ENCODE results near the gene LYPD3. TPM values are rescaled to one million over a fixed set of nuclear protein-coding genes. Genes with fewer than 3 reads are reported as not detected.

LYPD3 gene
- total and polyA plus RNA-seq, 10 of the 15 experiments (the other 5 are each of a cell fraction or from before 2014, with no cell fraction given) = 0.03 to 0.28 (median 0.12) TPM; not detected in 6

GRCh38 chr19:43461303-43461702 lies 4.1 kb downstream of the LYPD3 start:
- in situ Hi-C loops (cut with MboI) = no loop called here
- ChIA-PET POLR2A (no interaction called here), SMC1A (ENCODE audit: uncharacterized antibody, unreplicated experiment) (interaction anchor here (1.1 to 4.5 kb wide), 2 partner anchors 13 to 58 kb away, joined by 5 to 21 read pairs; no protein-coding TSS in a partner anchor), CTCF (interaction anchor here (2.1 to 2.4 kb wide), 2 partner anchors 14 to 43 kb away, joined by 7 to 11 read pairs; partner anchors contain the start of gene PHLDB3), RAD21 (ENCODE audit: unreplicated experiment) (interaction anchor here (0.7 to 1.0 kb wide), 2 partner anchors 14 to 43 kb away, joined by 3 read pairs; no protein-coding TSS in a partner anchor)
- Histone ChIP-seq H3K9ac (ENCODE audit: control insufficient read depth, insufficient read depth, low read length) (no peak overlapping the region), H3K4me1 (ENCODE audit: control insufficient read depth, insufficient read depth, low read length) (peaks cover 8% of the 10 kb centered on the region; the same call in 1 of the 2 replicates), H3K4me2 (ENCODE audit: control insufficient read depth, insufficient read depth) (no peak overlapping the region), H4K20me1 (ENCODE audit: control insufficient read depth, insufficient read depth) (no peaks in the 10 kb centered on the region), H3K9me3 (replicated peaks; ENCODE audit: control insufficient read depth, insufficient read depth, low read length) (no peaks in the 10 kb centered on the region), H3K4me3 (no peak overlapping the region), H3K79me2 (ENCODE audit: control insufficient read depth, insufficient read depth, low read length) (no peaks in the 10 kb centered on the region), H3K27ac (ENCODE audit: control insufficient read depth, insufficient read depth) (no peak overlapping the region), H3K36me3 (ENCODE audit: control insufficient read depth in 2 of 2, insufficient read depth in 2 of 2, low read length in 1 of 2) (no peaks in the 10 kb centered on the region), H3K27me3 (replicated peaks in 1 of 2; ENCODE audit: control insufficient read depth in 2 of 2, insufficient read depth in 2 of 2, low read length in 1 of 2) (no peaks in the 10 kb centered on the region), H2AFZ (ENCODE audit: control insufficient read depth, low read depth, low read length) (no peak overlapping the region)
- intact Hi-C loops (cut with micrococcal nuclease; ENCODE audit: unreplicated experiment) = loop anchor here (5.0 kb wide), 1 partner anchor 41 kb away; the partner anchor contains the start of gene PHLDB3
- 55% methylated on average over 12 of the region's 12 CpGs for WGBS (ENCODE audit: insufficient coverage, insufficient replicate concordance, low lambda C conversion rate, missing lambda C conversion rate)
- TF ChIP-seq HDAC2 (IDR thresholded peaks at IDR 0.05) (no peak), STAT1 (conservative IDR thresholded peaks at IDR 0.05) (no peak), ZNF622 (IDR thresholded peaks at IDR 0.05) (no peak), SUPT20H (IDR thresholded peaks at IDR 0.05; ENCODE audit: borderline replicate concordance, control insufficient read depth, low read depth, low read length) (no peak), PML (IDR thresholded peaks at IDR 0.05; ENCODE audit: low read length) (no peak), NFXL1 (IDR thresholded peaks at IDR 0.05; ENCODE audit: borderline replicate concordance) (no peak), RELB (IDR thresholded peaks at IDR 0.05; ENCODE audit: low read depth) (no peak), SMC3 (IDR thresholded peaks at IDR 0.05; ENCODE audit: borderline replicate concordance, low read length) (no peak), EZH2 (IDR thresholded peaks at IDR 0.05; ENCODE audit: borderline replicate concordance, control insufficient read depth, low read depth, low read length) (no peak), ZNF207 (IDR thresholded peaks at IDR 0.05; ENCODE audit: borderline replicate concordance) (no peak), NR2C2 (IDR thresholded peaks at IDR 0.05; ENCODE audit: borderline replicate concordance, control insufficient read depth, insufficient read length, low read depth) (no peak), SRF (IDR thresholded peaks at IDR 0.05; ENCODE audit: low read depth in 2 of 2, low read length in 2 of 2) (no peak), ZBTB40 (IDR thresholded peaks at IDR 0.05; ENCODE audit: borderline replicate concordance) (no peak), ATF3 (IDR thresholded peaks at IDR 0.05; ENCODE audit: borderline replicate concordance, extremely low read depth, low read depth, low read length) (no peak), BMI1 (IDR thresholded peaks at IDR 0.05; ENCODE audit: borderline replicate concordance) (no peak), RCOR1 (conservative IDR thresholded peaks at IDR 0.05; ENCODE audit: low read depth, low read length) (no peak), POLR2A (IDR thresholded peaks at IDR 0.05; ENCODE audit: low read depth, low read length) (no peak), FOXM1 (IDR thresholded peaks at IDR 0.05; ENCODE audit: low read depth, low read length) (no peak)
- DNase-seq (ENCODE audit: low read depth, low spot score) (no peak), FAIRE-seq (no peak), ATAC-seq (no peak)
- no TSS peak for BruUV-seq (replicated peaks)

All from GM12878 (cell line).